ENCODE measurements around the gene PITPNC1. TPM values are rescaled to one million over a fixed set of nuclear protein-coding genes. Genes with fewer than 3 reads are reported as not detected.

The PITPNC1 gene
- total and polyA plus RNA-seq, 5 experiments from 2014 or later, result 119 to 159 (median 128) TPM

DNA sequence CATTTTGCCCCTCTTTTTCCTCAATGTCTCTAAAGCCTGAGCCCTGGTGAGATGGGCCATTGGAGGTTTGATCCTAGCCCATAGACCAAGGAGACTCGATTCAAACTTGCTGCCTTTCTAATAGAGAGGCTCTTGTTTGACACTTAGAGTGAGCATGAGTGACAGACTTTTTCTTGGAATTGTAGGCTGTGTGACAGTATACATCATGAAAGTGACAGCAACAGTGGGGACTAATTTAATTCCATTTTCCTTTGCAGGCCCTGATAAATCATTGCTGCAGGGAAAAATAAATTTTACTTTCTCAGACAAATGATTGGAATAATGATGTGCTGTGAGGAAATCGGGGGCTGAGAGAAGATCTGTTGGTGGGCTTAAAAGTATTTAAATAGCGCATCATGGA is 171.6 kb downstream of the PITPNC1 start:
- Mint-ChIP-seq H3K27me3 (no peaks in the 10 kb centered on the region), H3K4me3 (no peak overlapping the region), H3K27ac (peak overlapping the region in 5 of 10 donors; percentile 16 to 73 (median 64)), H3K36me3 (peaks cover 0 to 49% (median 19%) of the 10 kb centered on the region in 3 donors), H3K4me1 (peaks cover 23 to 53% (median 42%) of the 10 kb centered on the region in 4 donors), H3K9me3 (no peaks in the 10 kb centered on the region)
- no peak for DNase-seq
- ATAC-seq, result no peak
- POLR2A ChIA-PET, result no interaction called here

DNA sequence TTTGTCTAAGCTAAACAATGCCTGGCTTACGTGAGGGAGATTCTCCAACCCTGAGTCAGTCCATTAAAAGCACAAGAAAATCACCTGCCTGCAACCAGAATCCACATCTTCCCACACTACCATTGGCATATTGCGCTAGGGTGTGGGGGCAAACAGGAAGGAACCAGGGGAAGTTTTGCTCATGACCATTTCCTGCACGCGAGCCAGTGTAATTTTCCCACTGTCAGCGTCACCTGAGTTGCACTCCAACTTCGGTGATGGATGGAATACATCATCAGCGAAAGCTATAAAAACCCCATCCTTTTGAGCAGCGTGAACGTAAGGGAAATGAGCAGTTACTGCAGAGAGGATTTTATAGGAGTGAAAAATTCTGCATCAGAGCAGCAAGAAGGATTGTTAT is 172.7 kb downstream of the PITPNC1 start:
- Mint-ChIP-seq H3K36me3 (peaks cover 0 to 54% (median 22%) of the 10 kb centered on the region in 3 donors), H3K9me3 (no peaks in the 10 kb centered on the region), H3K27me3 (no peaks in the 10 kb centered on the region), H3K4me1 (peaks cover 21 to 53% (median 42%) of the 10 kb centered on the region in 4 donors), H3K4me3 (no peak overlapping the region), H3K27ac (peak overlapping the region in 8 of 10 donors; percentile 19 to 73 (median 54))
- POLR2A ChIA-PET, result interaction anchor here (0.8 kb wide), 1 partner anchor 10 kb away, joined by 5 read pairs; no protein-coding TSS in a partner anchor
- no peak for DNase-seq
- ATAC-seq, result no peak

DNA sequence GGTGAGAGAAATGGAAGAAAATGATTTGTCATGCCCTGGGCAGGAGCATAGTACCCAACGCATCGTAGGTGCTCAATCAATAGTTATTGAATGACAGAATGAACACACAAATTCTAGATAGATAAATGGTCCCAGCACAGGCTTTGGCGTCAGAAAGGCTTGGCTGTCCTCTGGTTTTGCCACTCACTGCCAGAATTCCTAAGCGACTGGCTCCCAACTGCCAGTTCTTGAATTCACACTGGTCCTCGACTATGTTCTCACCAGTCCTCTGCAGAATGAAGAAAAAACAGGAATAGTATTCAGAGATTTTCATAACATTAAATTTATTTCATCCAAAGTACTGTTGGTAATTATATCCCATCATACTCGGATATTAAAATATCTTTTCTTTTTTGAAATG is 177.6 kb downstream of the PITPNC1 start:
- POLR2A ChIA-PET, result interaction anchor here (0.7 kb wide), 1 partner anchor 438 kb away, joined by 5 read pairs; no protein-coding TSS in a partner anchor
- ATAC-seq (no peak), DNase-seq (no peak)
- peaks cover 17 to 38% (median 22%) of the 10 kb centered on the region in 4 donors for H3K4me1 Mint-ChIP-seq
- no peak overlapping the region for H3K27ac Mint-ChIP-seq
- H3K27me3 Mint-ChIP-seq, result no peaks in the 10 kb centered on the region
- H3K4me3 Mint-ChIP-seq, result no peak overlapping the region
- peaks cover 0 to 14% (median 4%) of the 10 kb centered on the region in 9 donors for H3K9me3 Mint-ChIP-seq
- peaks cover 11 to 75% (median 45%) of the 10 kb centered on the region in 3 donors for H3K36me3 Mint-ChIP-seq

DNA sequence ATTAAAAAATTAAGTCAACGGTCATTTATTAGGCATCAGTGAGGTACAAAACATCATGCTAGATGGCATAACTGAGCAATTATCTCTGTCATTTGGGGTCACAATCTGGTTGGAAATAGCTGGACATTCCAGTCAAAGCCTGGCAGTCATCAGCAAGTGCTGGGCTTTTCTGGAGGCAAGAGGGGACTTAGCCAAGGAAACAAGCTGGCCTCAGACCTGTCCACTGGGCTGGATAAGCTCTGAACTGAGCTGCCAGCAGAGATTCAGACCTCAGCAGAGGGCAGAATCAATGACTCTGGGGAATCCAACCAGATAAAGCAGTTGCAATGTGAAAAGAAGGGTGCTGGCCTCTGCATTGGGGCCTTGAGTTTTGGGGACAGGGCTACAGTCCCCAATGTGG is 178.8 kb downstream of the PITPNC1 start:
- POLR2A ChIA-PET, result no interaction called here
- Mint-ChIP-seq H3K4me3 (no peak overlapping the region), H3K9me3 (peaks cover 0 to 14% (median 4%) of the 10 kb centered on the region in 9 donors), H3K27ac (peak overlapping the region in 5 of 10 donors; percentile 22 to 59 (median 51)), H3K4me1 (peaks cover 11 to 31% (median 18%) of the 10 kb centered on the region in 4 donors), H3K27me3 (no peaks in the 10 kb centered on the region), H3K36me3 (peaks cover 11 to 80% (median 42%) of the 10 kb centered on the region in 3 donors)
- ATAC-seq (no peak), DNase-seq (no peak)

DNA sequence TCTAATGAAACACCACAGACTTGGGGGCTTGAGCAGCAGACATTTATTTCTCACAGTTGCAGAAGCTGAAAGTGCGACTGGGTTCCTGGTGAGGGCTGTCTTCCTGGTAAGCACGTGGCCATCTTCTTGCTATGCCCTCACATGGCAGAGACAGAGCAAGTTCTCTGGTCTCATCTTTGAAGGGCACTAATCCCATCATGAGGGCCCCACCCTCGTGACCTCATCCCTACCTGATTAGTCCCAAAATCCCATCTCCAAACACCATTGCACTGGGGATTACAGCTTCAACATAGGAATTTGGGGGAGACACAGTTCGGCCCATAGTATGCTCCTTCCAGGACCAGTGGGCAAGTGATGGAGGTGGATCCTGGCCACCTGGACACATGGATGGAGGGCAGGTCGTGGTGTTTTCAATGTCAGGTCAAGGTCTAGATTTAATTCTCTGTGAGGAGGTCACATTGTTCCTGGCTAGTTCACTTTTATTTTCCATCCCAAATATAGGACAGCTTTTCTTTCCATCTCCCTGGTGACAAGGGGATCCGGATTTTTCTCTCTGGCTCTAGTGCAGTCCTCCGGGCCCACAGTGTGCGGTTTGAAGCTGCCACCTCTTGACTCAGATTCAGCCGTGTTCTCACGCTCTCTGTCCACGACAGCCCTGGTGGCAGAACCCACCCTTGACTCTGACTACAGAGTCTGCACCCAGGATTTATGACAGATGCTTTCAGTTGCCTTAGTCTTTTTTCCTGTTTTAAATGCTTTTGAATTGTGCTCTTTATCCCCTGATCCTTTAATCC is 180.2 kb downstream of the PITPNC1 start:
- ATAC-seq, result no peak
- Mint-ChIP-seq H3K9me3 (peaks cover 0 to 14% (median 4%) of the 10 kb centered on the region in 9 donors), H3K4me1 (peaks cover 11 to 27% (median 16%) of the 10 kb centered on the region in 4 donors), H3K4me3 (no peak overlapping the region), H3K27me3 (peaks cover 0 to 2% (median 0%) of the 10 kb centered on the region in 5 donors), H3K36me3 (peaks cover 11 to 77% (median 42%) of the 10 kb centered on the region in 3 donors), H3K27ac (peak overlapping the region; percentile 3 to 87 (median 46))
- POLR2A ChIA-PET, result interaction anchor here (0.6 kb wide), 1 partner anchor 97 kb away, joined by 3 read pairs; no protein-coding TSS in a partner anchor
- DNase-seq, result no peak

DNA sequence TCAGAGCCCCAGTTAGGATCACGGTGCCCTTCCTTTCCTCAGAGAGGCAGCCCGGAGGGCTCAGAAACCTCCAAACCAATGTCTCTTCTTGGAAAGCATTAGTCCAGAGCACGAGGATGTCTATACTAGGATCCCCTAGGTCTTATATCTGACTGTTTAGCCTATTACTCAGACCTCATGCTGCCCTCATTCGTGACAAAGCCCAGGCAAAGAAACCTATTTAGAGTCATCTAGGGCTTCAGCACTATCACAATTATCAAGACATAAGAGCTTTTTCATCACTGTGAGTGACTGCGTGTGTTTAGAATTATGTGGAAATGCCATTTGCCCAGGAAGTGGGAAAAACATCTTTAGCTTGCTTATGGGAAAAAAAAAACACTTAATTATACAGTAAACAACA is 180.8 kb downstream of the PITPNC1 start:
- Mint-ChIP-seq H3K27ac (peak overlapping the region in 8 of 10 donors; percentile 3 to 87 (median 29)), H3K36me3 (peaks cover 11 to 77% (median 44%) of the 10 kb centered on the region in 3 donors), H3K4me1 (peaks cover 8 to 25% (median 20%) of the 10 kb centered on the region in 4 donors), H3K27me3 (peaks cover 0 to 2% (median 0%) of the 10 kb centered on the region in 5 donors), H3K4me3 (no peak overlapping the region), H3K9me3 (peaks cover 0 to 14% (median 4%) of the 10 kb centered on the region in 9 donors)
- no peak for DNase-seq
- POLR2A ChIA-PET, result no interaction called here
- no peak for ATAC-seq

DNA sequence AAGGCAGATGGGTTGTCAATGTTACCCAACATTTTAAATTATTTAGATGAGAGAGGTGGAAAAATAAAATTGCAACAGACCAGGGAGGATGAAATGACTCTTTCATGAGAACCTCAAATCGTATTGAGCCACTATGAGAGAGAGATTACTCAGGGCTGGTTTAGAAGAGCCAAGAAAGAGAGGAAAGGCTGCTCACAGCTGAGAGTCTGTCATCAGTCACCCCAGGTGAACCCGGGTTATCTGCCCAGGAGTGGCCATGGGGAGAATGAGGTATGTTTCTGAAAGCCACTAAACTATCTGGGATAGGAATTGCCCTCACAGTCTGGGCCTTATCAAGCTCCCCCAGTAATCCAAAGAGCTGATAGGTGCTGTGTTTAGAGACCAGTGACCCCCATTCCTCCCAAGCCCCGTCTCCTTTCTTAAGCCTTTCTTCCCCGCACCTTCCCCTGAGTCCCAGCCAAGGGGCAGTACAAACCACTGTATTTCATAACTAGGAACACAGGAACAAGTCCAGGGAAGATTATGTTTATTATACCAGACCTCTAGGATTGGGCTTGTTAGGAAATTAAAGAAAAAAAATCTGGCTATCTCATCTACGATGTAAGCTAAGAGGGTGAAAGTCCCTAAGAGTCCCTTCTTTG is 181.8 kb downstream of the PITPNC1 start:
- Mint-ChIP-seq H3K27me3 (peaks cover 0 to 2% (median 0%) of the 10 kb centered on the region in 5 donors), H3K9me3 (peaks cover 0 to 14% (median 4%) of the 10 kb centered on the region in 9 donors), H3K27ac (peak overlapping the region in 8 of 10 donors; percentile 5 to 83 (median 39)), H3K36me3 (peaks cover 11 to 70% (median 34%) of the 10 kb centered on the region in 3 donors), H3K4me1 (peaks cover 8 to 25% (median 19%) of the 10 kb centered on the region in 4 donors), H3K4me3 (no peak overlapping the region)
- ATAC-seq, result no peak
- POLR2A ChIA-PET, result no interaction called here
- DNase-seq, result no peak

DNA sequence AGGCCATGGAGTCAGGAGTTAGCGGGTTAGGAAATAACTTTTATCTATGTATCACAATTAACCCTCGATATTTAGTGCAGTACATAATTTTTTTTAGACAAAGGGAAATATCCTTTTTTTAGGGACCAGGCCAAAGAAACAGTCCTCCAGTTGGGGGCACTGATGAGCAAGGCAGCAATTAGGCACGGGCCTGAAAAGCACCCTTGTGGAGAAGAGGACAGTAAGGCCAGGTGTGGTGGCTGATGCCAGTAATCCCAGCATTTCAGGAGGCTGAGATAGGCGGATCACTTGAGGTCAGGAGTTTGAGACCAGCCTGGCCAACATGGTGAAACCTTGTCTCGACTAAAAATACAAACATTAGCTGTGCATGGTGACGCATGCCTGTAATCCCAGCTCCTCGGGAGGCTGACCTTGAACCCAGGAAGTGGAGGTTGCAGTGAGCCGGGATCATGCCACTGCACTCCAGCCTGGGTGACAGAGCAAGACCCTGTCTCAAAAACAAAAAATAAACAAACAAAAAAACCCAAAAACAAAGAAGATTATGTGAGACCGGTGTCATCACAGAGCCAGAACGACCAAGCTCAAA is 182.4 kb downstream of the PITPNC1 start:
- H3K27me3 Mint-ChIP-seq, result peaks cover 0 to 2% (median 0%) of the 10 kb centered on the region in 5 donors
- H3K4me1 Mint-ChIP-seq, result peaks cover 6 to 25% (median 19%) of the 10 kb centered on the region in 4 donors
- peaks cover 11 to 65% (median 33%) of the 10 kb centered on the region in 3 donors for H3K36me3 Mint-ChIP-seq
- POLR2A ChIA-PET, result interaction anchor here (1.1 kb wide), 1 partner anchor 9 kb away, joined by 5 read pairs; no protein-coding TSS in a partner anchor
- H3K27ac Mint-ChIP-seq, result peak overlapping the region in 8 of 10 donors; percentile 11 to 73 (median 48)
- peaks cover 0 to 14% (median 4%) of the 10 kb centered on the region in 9 donors for H3K9me3 Mint-ChIP-seq
- H3K4me3 Mint-ChIP-seq, result peak overlapping the region in 1 of 10 donors; percentile 8
- ATAC-seq, result no peak
- no peak for DNase-seq

DNA sequence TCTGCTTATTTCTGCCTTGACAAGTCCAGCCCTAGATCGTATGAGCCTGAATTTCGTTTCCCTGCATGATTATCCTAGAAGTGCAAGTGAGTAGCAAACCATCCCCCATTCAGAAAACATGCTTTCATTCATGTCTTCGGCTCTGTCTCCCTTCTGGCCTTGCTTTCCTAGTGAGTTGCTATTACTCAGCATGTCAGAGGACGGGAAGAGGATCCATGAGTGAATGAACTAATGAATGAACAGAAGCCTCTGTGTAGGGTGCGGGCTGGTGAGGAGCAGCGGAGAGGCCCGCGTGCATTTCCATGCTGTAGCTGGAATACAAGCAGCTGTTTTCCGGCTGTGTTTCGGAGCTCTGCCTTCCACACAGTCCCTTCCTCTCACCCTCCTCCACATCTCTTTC is 184.9 kb downstream of the PITPNC1 start:
- H3K36me3 Mint-ChIP-seq, result peaks cover 0 to 49% (median 15%) of the 10 kb centered on the region in 3 donors
- H3K4me3 Mint-ChIP-seq, result no peak overlapping the region
- H3K27ac Mint-ChIP-seq, result peak overlapping the region in 5 of 10 donors; percentile 10 to 51 (median 31)
- no peak for ATAC-seq
- H3K4me1 Mint-ChIP-seq, result peaks cover 4 to 25% (median 17%) of the 10 kb centered on the region in 4 donors
- peaks cover 0 to 5% (median 0%) of the 10 kb centered on the region in 9 donors for H3K9me3 Mint-ChIP-seq
- POLR2A ChIA-PET, result interaction anchor here (0.6 kb wide), 1 partner anchor 85 kb away, joined by 3 read pairs; no protein-coding TSS in a partner anchor
- no peak for DNase-seq
- H3K27me3 Mint-ChIP-seq, result peaks cover 0 to 2% (median 0%) of the 10 kb centered on the region in 5 donors

DNA sequence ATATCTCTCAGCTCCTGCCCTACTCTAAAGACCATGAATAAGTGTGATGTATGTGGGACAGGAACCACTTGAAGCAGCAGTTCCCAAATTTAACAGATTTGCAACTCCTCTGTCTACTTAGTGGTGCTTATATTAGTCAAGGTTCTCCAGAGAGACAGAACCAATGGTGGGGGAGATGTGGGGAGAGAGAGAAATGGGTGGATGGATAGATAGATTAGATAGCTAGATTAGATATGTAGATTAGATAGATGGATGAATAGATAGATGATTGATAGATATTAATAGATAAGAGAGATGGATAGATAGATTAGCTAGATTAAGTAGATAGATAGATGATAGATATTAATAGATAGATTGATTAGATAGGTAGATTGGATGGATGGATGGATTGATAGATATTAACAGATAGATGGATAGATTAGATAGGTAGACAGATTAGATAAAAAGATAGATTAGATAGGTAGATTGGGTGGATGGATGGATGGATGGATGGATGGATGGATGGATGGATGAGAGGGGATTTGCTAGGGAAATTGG is 186.7 kb downstream of the PITPNC1 start:
- H3K9me3 Mint-ChIP-seq, result no peaks in the 10 kb centered on the region
- no peak overlapping the region for H3K4me3 Mint-ChIP-seq
- ATAC-seq, result no peak
- peak overlapping the region in 4 of 10 donors; percentile 3 to 14 (median 6) for H3K27ac Mint-ChIP-seq
- peaks cover 0 to 2% (median 0%) of the 10 kb centered on the region in 5 donors for H3K27me3 Mint-ChIP-seq
- H3K4me1 Mint-ChIP-seq, result peaks cover 2 to 21% (median 15%) of the 10 kb centered on the region in 4 donors
- POLR2A ChIA-PET, result no interaction called here
- no peak for DNase-seq
- peaks cover 0 to 50% (median 6%) of the 10 kb centered on the region in 3 donors for H3K36me3 Mint-ChIP-seq

DNA sequence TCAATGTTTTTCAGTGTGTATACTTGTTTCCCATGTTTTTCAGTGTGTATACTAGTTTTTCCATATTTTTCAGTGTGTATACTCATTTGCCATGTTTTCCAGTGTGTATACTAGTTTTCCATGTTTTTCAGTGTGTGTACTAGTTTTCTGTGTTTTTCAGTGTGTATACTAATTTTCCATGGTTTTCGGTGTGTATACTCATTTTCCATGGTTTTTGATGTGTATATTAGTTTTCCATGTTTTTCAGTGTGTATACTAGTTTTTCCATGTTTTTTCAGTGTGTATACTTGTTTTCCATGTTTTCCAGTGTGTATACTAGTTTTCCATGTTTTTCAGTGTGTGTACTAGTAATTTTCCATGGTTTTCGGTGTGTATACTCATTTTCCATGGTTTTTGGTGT is 188.0 kb downstream of the PITPNC1 start:
- peaks cover 0 to 2% (median 0%) of the 10 kb centered on the region in 5 donors for H3K27me3 Mint-ChIP-seq
- no peak overlapping the region for H3K4me3 Mint-ChIP-seq
- peaks cover 4 to 23% (median 15%) of the 10 kb centered on the region in 4 donors for H3K4me1 Mint-ChIP-seq
- DNase-seq, result no peak
- H3K36me3 Mint-ChIP-seq, result peaks cover 0 to 54% (median 6%) of the 10 kb centered on the region in 3 donors
- H3K9me3 Mint-ChIP-seq, result no peaks in the 10 kb centered on the region
- ATAC-seq, result no peak
- peak overlapping the region in 1 of 10 donors; percentile 63 for H3K27ac Mint-ChIP-seq
- POLR2A ChIA-PET, result no interaction called here

DNA sequence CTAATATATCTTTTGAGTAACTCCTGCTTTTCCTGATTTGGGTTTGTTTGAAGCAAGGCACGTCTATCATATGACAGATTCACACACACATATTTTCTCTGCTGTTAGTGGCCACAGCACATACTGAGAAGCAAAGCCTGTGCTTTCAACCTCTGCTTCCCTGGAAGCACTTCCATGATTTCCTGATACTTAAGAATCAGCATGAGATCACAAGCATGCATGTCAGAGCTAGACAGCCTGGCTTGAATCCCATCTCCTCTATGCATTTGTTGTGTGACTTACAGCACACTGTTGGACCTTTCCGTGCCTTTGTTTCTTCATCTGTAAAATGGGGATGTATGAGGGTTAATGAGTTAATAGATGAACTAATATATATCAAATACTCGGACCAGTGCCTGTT is 189.6 kb downstream of the PITPNC1 start:
- Mint-ChIP-seq H3K27ac (peak overlapping the region in 3 of 10 donors; percentile 5 to 47 (median 13)), H3K36me3 (peaks cover 0 to 57% (median 6%) of the 10 kb centered on the region in 3 donors), H3K27me3 (peaks cover 0 to 2% (median 0%) of the 10 kb centered on the region in 5 donors), H3K9me3 (no peaks in the 10 kb centered on the region), H3K4me1 (peaks cover 12 to 33% (median 18%) of the 10 kb centered on the region in 4 donors), H3K4me3 (no peak overlapping the region)
- DNase-seq, result no peak
- POLR2A ChIA-PET, result interaction anchor here (0.5 kb wide), 1 partner anchor 13 kb away, joined by 4 read pairs; no protein-coding TSS in a partner anchor
- no peak for ATAC-seq
